ENCODE data around the gene NELL1.

The NELL1 gene

DNA sequence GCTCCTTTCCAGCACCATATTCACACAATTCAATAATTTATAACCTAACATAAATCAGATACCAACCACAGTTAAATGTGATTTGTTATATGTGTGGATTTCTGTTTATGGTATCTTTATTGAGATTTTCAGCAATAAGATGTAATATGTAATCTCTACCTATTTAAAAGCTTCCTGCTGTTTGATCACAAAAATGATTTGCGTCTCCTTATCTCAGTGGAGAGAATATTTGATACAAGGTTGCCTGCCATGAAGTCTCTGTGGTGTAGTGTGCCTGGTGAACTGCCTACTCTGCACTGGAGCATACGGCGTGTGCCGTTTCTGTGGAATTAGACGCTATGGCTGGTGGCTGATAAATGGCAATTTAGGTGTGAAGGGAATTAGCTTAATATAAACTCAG lies 741.1 kb downstream of the NELL1 start:
- H3K4me3 ChIP-seq (ENCODE audit: control insufficient read depth, low read depth, low read length), result no peak overlapping the region
- TF ChIP-seq, protein P1, sequence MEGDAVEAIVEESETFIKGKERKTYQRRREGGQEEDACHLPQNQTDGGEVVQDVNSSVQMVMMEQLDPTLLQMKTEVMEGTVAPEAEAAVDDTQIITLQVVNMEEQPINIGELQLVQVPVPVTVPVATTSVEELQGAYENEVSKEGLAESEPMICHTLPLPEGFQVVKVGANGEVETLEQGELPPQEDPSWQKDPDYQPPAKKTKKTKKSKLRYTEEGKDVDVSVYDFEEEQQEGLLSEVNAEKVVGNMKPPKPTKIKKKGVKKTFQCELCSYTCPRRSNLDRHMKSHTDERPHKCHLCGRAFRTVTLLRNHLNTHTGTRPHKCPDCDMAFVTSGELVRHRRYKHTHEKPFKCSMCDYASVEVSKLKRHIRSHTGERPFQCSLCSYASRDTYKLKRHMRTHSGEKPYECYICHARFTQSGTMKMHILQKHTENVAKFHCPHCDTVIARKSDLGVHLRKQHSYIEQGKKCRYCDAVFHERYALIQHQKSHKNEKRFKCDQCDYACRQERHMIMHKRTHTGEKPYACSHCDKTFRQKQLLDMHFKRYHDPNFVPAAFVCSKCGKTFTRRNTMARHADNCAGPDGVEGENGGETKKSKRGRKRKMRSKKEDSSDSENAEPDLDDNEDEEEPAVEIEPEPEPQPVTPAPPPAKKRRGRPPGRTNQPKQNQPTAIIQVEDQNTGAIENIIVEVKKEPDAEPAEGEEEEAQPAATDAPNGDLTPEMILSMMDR (conservative IDR thresholded peaks at IDR 0.05; ENCODE audit: control insufficient read depth, insufficient read depth, low read depth, low read length), result no peak
- no peak for DNase-seq (ENCODE audit: low read depth)

DNA sequence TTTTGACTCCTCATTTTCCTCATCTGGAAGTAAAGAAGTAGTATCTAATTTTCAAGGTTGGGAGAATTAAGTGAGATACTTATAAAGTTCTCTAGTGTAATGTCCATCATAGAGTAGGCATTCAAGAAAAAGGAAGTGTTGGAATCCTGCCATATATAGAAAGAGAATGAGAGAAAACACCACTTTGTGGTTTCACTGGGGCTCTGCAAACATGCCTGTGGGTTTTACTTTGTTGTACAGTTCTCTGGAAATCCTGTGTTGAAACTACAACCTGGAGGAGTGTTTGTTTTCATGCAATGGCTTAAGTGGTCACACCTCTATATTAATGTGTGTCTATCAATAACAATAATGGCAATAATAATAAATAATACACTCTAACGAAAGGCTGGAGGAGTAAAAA lies 741.7 kb downstream of the NELL1 start:
- H3K4me3 ChIP-seq (ENCODE audit: control insufficient read depth, low read depth, low read length), result no peak overlapping the region
- TF ChIP-seq, protein P1 (conservative IDR thresholded peaks at IDR 0.05; ENCODE audit: control insufficient read depth, insufficient read depth, low read depth, low read length), result no peak
- no peak for DNase-seq (ENCODE audit: low read depth)

DNA sequence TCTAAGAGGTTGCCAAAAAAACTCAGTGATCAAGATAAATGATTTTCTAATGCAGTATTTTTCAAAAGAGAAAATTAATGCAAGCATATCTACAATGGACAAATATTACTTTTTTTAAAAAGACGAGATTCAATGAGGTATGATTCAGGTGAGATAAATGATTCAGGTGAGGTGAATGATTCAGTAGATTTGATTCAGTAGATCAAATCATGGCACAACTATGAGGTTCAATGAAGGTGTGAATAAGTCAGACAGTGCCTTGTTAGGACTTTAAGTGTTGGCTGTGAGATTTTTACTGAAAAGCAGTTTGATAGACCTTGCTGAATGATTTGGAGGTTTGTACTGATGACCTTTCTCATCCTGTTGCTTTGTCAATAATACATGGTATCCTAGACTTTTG lies 742.2 kb downstream of the NELL1 start:
- DNase-seq (ENCODE audit: low read depth), result no peak
- TF ChIP-seq, protein P1 (conservative IDR thresholded peaks at IDR 0.05; ENCODE audit: control insufficient read depth, insufficient read depth, low read depth, low read length), result no peak
- H3K4me3 ChIP-seq (ENCODE audit: control insufficient read depth, low read depth, low read length), result no peak overlapping the region

DNA sequence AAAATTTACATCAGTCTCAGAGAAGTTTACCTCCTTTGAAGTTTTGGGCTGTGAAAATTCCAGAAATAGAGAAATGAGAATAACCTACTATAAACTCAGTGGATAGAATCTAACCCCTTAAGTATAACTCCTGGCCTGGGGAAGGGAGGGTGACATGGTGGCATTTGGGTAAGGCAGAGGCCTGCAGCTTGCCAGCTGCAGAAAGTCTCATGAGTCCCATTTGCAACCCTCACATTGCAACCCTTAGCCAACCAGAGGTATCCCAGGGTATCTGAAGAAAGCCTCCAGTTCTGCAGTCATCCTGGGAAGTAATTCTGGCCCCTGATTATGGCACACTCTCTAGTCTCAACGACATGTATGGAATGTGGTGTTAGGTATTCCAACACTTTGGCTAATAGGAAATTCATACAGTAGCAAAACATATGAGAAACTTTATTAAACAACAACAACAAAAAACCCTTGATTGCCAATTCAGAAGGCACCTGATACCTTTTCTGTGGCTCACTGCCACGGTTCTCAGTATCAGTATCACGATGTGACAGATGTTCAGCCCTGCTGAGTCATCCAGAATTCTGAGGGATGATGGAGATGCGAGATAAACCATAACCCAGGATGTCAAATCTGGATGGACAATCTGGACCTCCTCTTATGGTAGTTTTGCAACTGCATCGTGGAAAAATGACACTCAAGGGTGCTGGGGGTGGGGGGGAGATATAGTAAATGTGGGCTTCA lies 743.4 kb downstream of the NELL1 start:
- TF ChIP-seq, protein P1 (conservative IDR thresholded peaks at IDR 0.05; ENCODE audit: control insufficient read depth, insufficient read depth, low read depth, low read length), result no peak
- no peak overlapping the region for H3K4me3 ChIP-seq (ENCODE audit: control insufficient read depth, low read depth, low read length)
- DNase-seq (ENCODE audit: low read depth), result no peak

DNA sequence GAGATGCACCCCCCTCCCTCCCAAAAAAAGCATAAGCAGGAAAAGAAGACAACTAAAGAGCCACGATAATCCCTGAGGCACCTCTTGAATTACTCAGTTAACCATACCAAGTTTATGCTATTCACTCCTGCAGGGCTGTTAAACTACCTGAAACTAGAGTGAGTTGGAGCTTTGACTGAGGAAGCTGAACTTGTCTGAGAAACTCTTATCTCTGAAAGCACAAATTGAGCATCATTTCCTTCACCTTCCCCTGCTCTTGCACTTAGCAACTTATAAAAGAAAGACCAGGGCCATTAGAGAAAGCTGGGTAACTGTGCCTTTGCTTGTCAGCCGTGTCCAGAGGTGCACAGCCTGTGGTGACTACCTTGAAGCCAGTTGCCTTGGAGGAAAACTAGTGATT lies 745.6 kb downstream of the NELL1 start:
- no peak for DNase-seq (ENCODE audit: low read depth)
- no peak overlapping the region for H3K4me3 ChIP-seq (ENCODE audit: control insufficient read depth, low read depth, low read length)
- TF ChIP-seq, protein P1 (conservative IDR thresholded peaks at IDR 0.05; ENCODE audit: control insufficient read depth, insufficient read depth, low read depth, low read length), result no peak

DNA sequence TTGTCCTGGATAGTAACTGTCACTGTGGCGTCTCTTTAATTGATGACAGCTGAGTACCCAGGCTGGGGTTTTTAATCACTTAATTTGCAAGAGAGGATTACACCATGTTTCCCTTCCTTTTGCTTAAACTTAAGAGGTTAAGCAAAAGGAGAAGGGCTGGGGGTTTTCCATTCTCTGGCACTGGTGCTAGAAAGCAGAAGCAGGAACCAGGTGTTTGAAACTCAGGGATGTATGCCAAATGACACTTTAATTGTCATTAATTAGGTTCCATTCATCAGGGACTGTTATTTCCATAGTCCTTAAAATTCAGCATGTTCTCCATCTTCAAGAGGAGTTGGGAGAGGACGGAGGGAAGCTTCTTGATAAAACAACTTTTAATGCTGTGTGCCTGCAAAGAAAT lies 746.2 kb downstream of the NELL1 start:
- no peak overlapping the region for H3K4me3 ChIP-seq (ENCODE audit: control insufficient read depth, low read depth, low read length)
- TF ChIP-seq, protein P1 (conservative IDR thresholded peaks at IDR 0.05; ENCODE audit: control insufficient read depth, insufficient read depth, low read depth, low read length), result no peak
- no peak for DNase-seq (ENCODE audit: low read depth)
